ENCODE measurements around the gene AURKAIP1. TPM values are rescaled to one million over a fixed set of nuclear protein-coding genes. Genes with fewer than 3 reads are reported as not detected.

Gene AURKAIP1
- total and polyA plus RNA-seq, 2 donors from 2014 or later, result 111 to 359 TPM

- H3K36me3 ChIP-seq (ENCODE audit: control insufficient read depth in 2 of 3, insufficient read depth in 3 of 3, low read length in 3 of 3), result peaks cover 4 to 15% (median 11%) of the 10 kb centered on the region in 3 donors
Measured at GRCh38 chr1:1336931-1337792, 37.8 kb downstream of the AURKAIP1 start.

GRCh38 chr1:1336446-1336845, 38.6 kb downstream of the AURKAIP1 start:
- no peaks in the 10 kb centered on the region for H3K9me3 ChIP-seq (ENCODE audit: control insufficient read depth in 2 of 3, insufficient read depth in 1 of 3, low read length in 3 of 3)
- no peak overlapping the region for H3K4me3 ChIP-seq (ENCODE audit: low read length in 3 of 3)
- no peak for DNase-seq
- H3K27ac ChIP-seq (ENCODE audit: low read depth in 2 of 2, low read length in 2 of 2), result no peak overlapping the region
- H3K9ac ChIP-seq (ENCODE audit: low read length in 3 of 3), result no peak overlapping the region
- H3K27me3 ChIP-seq (ENCODE audit: control insufficient read depth, insufficient read depth, low read length), result no peaks in the 10 kb centered on the region
- no peak for TF ChIP-seq CTCF (IDR thresholded peaks at IDR 0.05; ENCODE audit: borderline replicate concordance, extremely low read depth, insufficient read depth)
- peaks cover 4 to 14% (median 10%) of the 10 kb centered on the region in 3 donors for H3K36me3 ChIP-seq (ENCODE audit: control insufficient read depth in 2 of 3, insufficient read depth in 3 of 3, low read length in 3 of 3)
- H3K4me1 ChIP-seq (ENCODE audit: control insufficient read depth in 2 of 3, insufficient read depth in 2 of 3, low read depth in 1 of 3, low read length in 3 of 3), result no peaks in the 10 kb centered on the region
- no peak for FAIRE-seq
- intact Hi-C loops (cut with DNase I), result no loop called here

More at GRCh38 chr1:1336931-1337792, 37.8 kb downstream of the AURKAIP1 start:
- intact Hi-C loops (cut with DNase I), result no loop called here
- no peak overlapping the region for H3K27ac ChIP-seq (ENCODE audit: low read depth in 2 of 2, low read length in 2 of 2)
- no peaks in the 10 kb centered on the region for H3K4me1 ChIP-seq (ENCODE audit: control insufficient read depth in 2 of 3, insufficient read depth in 2 of 3, low read depth in 1 of 3, low read length in 3 of 3)
- no peaks in the 10 kb centered on the region for H3K27me3 ChIP-seq (ENCODE audit: control insufficient read depth, insufficient read depth, low read length)
- no peak overlapping the region for H3K9ac ChIP-seq (ENCODE audit: low read length in 3 of 3)
- DNase-seq, result no peak
- no peaks in the 10 kb centered on the region for H3K9me3 ChIP-seq (ENCODE audit: control insufficient read depth in 2 of 3, insufficient read depth in 1 of 3, low read length in 3 of 3)
- H3K4me3 ChIP-seq (ENCODE audit: low read length in 3 of 3), result no peak overlapping the region
- FAIRE-seq, result no peak
- no peak for TF ChIP-seq CTCF (IDR thresholded peaks at IDR 0.05; ENCODE audit: borderline replicate concordance, extremely low read depth, insufficient read depth)

DNA sequence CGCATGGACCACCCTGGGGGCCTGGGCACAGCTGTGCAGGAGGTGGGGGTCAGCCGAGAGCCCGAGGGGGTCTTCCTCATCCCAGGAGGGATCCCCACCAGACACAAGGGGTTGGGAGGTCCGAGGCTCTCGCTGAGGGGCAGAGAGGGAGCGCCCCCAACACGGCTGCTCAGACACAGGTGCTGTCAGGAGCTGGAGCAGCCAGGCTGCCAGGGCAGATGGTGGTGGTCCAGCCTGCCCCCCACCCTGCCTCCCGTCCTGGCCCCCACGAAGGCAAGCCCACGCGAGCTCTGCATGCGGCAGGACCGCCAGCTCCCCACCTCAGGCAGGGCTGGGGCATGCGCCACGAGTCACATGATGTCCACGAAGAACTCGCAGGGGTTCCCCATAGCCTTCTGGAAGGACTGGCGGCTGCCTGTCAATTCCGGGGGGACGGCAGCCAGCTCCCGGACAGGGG, 39.2 kb downstream of the AURKAIP1 start:
- no peak for FAIRE-seq
- H3K9ac ChIP-seq (ENCODE audit: low read length in 3 of 3), result no peak overlapping the region
- intact Hi-C loops (cut with DNase I), result no loop called here

More for the DNA sequence above, 39.2 kb downstream of the AURKAIP1 start:
- no peak for TF ChIP-seq CTCF (IDR thresholded peaks at IDR 0.05; ENCODE audit: borderline replicate concordance, extremely low read depth, insufficient read depth)
- DNase-seq, result no peak
- H3K9me3 ChIP-seq (ENCODE audit: control insufficient read depth in 2 of 3, insufficient read depth in 1 of 3, low read length in 3 of 3), result no peaks in the 10 kb centered on the region
- H3K27me3 ChIP-seq (ENCODE audit: control insufficient read depth, insufficient read depth, low read length), result no peaks in the 10 kb centered on the region
- H3K27ac ChIP-seq (ENCODE audit: low read depth in 2 of 2, low read length in 2 of 2), result no peak overlapping the region
- H3K4me3 ChIP-seq (ENCODE audit: low read length in 3 of 3), result no peak overlapping the region
- no peaks in the 10 kb centered on the region for H3K4me1 ChIP-seq (ENCODE audit: control insufficient read depth in 2 of 3, insufficient read depth in 2 of 3, low read depth in 1 of 3, low read length in 3 of 3)
- peaks cover 0 to 8% (median 4%) of the 10 kb centered on the region in 3 donors for H3K36me3 ChIP-seq (ENCODE audit: control insufficient read depth in 2 of 3, insufficient read depth in 3 of 3, low read length in 3 of 3)

Measured in kidney (tissue), 14 donors.